Smooth muscle cell of the brain vasculature (primary cell): ENCODE results near the gene RAPGEF3.

Experiments
- DNase-seq: peaks from one replicate; pipeline ENCODE4 v3.0.0-alpha.2; 2012; ENCODE audit warnings: low read depth, low spot score

Gene RAPGEF3

GRCh38 chr12:47757840-47758583 lies 668 bp downstream of the RAPGEF3 start:
- no peak for DNase-seq

- no peak for DNase-seq
Observed at GRCh38 chr12:47757364-47757839, 1.3 kb downstream of the RAPGEF3 start.

- DNase-seq, result no peak
Observed at GRCh38 chr12:47755655-47756562, 2.8 kb downstream of the RAPGEF3 start.

- DNase-seq, result no peak
Observed at GRCh38 chr12:47754881-47755280, 3.8 kb downstream of the RAPGEF3 start.

- DNase-seq, result no peak
Observed at GRCh38 chr12:47754126-47754525, 4.6 kb downstream of the RAPGEF3 start.

- no peak for DNase-seq
Observed at GRCh38 chr12:47753021-47754001, 5.4 kb downstream of the RAPGEF3 start.

- no peak for DNase-seq
Observed at GRCh38 chr12:47752552-47752951, 6.1 kb downstream of the RAPGEF3 start.

- DNase-seq, result no peak
Observed at GRCh38 chr12:47752121-47752520, 6.6 kb downstream of the RAPGEF3 start.

GRCh38 chr12:47751561-47751960 lies 7.1 kb downstream of the RAPGEF3 start:
- DNase-seq, result no peak

- DNase-seq, result no peak
Observed at GRCh38 chr12:47750916-47751470, 7.7 kb downstream of the RAPGEF3 start.

- no peak for DNase-seq
Observed at GRCh38 chr12:47750229-47750798, 8.4 kb downstream of the RAPGEF3 start.

GRCh38 chr12:47748899-47749298 lies 9.8 kb downstream of the RAPGEF3 start:
- no peak for DNase-seq

GRCh38 chr12:47748507-47748828 lies 10.2 kb downstream of the RAPGEF3 start:
- DNase-seq, result no peak

- DNase-seq, result no peak
Observed at GRCh38 chr12:47747596-47748506, 10.8 kb downstream of the RAPGEF3 start.

GRCh38 chr12:47747126-47747525 lies 11.6 kb downstream of the RAPGEF3 start:
- no peak for DNase-seq

GRCh38 chr12:47746523-47746922 lies 12.2 kb downstream of the RAPGEF3 start:
- no peak for DNase-seq

GRCh38 chr12:47746073-47746472 lies 12.6 kb downstream of the RAPGEF3 start:
- DNase-seq, result no peak

GRCh38 chr12:47745485-47746041 lies 13.1 kb downstream of the RAPGEF3 start:
- no peak for DNase-seq

- DNase-seq, result no peak
Observed at GRCh38 chr12:47744778-47745436, 13.8 kb downstream of the RAPGEF3 start.
